Stimulated activated CD4-positive, alpha-beta T cell treated with anti-CD3 and anti-CD28 coated beads, Interleukin-4, amount 100 ng/mL, for 24 hours (primary cell): ENCODE data around the gene RABL3.
"Not testable (repeated sequence)": the region's sequence is repeated elsewhere in the genome, so short reads cannot be mapped to it uniquely, and the experiment has no call there.

ENCODE experiments used
- DNase-seq: peaks from one replicate; pipeline ENCODE4 v3.0.0-alpha.2; 2020

RABL3 gene

DNA sequence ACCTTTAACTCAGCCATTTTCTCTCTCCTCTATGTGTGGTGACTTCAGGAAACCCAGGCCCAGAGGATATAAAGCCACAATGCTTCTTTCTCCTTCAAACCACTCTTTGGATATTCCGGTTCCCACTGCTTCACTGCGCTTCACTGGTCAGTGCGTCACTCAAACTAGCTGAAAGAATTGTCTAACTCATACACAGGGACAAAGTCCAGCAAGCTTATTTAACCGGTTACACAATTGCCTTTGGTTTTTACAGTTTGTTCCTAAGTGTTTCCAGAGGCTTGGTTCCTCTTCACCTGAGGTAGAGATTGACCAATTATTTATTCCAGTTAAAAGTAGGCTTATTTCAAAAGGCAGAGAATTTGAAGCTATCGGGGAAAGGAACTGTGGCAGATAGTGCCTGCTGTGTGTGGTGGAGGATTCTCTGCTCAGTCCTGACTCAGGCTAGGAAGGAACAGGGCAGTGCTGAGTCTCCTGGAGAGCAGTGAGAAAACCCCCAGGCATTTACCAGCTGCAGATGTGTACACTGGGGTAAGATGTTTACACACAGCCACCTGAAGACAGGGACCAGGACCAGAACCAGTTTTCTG lies 60.1 kb downstream of the RABL3 start, which contains the start of gene HGD:
Gene HGD, minus strand, starts transcription at position 145 of the 587 bp plus-strand sequence. Its CDS starts 128 bp downstream, at position 17.
- DNase-seq: no peak

DNA sequence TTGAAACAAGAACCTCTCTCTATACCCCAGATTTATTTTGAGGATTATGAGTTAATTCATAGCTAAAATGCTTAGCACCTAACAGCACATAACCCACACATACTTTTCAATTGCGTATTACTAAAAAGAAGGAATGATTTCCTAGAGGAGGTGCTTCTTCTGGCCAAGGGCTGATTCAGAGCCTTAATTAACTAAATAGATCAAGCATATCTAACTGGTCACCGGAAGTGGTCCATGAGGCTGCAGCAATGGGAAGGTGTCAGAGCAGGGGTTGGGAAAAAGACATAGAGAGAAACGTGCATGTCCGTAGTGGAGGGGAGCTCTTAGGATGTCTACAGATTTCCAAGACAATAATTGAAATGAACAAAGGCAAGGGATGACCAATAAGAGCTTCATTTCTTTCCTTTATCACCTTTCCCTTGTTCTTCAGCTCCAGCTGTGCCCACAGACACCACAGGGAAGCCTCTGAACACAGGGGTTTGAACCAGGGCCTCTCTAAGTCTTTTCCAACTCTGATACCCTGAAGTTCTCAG lies 60.7 kb downstream of the RABL3 start:
- DNase-seq: no peak

DNA sequence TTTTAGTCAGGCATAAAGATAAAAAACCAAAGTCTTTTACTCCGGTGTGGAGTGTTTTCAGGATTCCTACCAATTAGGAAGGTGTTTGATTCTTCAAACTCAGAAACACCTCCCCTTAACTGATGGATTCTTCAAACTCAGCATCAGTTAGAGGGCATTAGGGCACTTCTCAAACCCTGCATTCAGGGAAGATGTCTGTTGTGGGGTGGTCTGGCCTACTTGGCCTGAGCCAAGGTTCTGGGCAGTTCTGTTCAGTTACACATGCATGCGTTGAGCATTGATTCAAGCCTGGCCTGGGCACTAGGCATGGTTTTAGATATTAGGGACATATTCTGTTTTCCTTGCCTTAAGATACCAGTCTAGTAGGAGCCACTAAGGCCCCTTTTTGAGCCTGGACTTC lies 61.3 kb downstream of the RABL3 start:
- no peak for DNase-seq

DNA sequence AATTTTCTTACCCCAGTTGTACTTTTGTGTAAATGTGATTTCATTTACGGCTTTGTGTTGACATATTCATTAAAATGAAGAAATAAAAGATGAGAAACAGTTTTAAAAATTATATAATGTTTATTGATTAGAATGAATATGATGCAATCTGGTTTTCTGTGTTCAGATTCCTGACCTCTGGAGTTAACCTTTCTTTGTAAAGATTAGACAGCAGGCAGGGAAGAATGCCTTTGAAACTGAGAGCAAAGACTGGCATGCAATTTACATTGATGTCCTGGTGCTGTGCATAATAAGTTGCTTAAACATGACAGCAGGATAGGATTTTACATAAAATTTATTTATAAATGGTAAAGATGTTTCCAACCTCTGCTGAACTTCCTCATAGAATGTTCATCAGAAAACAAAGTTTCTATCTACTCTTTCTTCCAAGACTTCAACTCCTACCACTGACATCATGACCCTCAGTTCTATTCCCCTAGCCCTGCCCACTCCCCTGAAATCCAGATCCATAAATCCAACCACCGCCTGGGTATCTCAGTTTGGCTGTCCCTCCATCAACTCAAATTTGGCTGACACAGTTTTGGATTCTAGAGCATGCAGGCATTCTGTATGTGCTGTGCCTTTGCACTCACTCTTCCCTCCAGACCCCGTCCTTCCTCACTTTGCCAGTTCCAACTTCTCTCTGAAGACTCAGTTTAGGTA lies 62.0 kb downstream of the RABL3 start:
- DNase-seq: no peak

DNA sequence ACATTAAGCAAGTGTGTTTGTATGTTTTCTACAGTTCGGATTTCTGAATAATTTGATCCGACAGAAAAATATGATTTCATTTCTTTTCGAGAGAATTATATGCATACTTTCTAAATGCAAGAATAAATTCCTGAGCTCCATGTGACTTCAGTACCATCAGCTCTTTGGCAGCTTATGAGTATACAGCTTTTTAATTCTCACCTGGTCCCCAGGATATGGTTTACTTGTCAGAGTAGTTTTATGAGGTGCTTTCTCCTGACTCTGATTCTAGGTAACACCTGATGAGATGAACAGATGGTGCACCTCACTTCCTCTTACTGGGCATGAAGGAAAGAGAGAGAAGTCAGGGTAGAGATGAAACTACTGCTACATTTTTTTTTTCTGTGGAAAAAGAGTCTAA lies 63.3 kb downstream of the RABL3 start:
- no peak for DNase-seq

DNA sequence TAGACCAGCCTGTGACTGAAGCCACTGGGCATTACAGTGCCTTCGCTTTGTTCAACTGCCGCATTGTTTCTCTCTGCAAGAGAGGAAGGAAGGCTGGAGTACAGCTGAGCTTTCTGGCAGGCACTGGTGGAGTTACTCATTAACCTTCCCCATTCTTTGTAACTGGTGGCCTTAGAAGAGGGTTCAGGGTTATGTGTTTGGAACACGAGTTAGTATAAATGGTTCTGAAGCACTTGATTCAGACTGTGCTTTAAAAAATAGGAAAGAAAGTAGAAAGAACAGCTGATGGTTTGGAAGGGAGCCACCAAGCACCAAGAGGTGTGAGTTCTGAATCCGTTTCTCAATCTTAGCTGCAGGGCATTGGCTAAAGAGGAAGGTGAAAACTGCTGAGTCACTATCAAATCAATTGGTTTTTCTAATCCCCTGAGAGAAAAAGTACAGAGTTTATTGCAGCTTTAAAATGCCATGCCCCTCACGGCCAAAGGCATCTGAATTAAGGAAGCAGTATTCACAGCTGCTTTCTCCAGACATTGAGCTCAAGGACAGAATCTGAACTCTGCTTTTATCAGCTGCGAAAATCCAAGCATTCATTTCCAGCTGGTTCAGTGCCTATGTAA lies 63.9 kb downstream of the RABL3 start:
- DNase-seq: no peak

DNA sequence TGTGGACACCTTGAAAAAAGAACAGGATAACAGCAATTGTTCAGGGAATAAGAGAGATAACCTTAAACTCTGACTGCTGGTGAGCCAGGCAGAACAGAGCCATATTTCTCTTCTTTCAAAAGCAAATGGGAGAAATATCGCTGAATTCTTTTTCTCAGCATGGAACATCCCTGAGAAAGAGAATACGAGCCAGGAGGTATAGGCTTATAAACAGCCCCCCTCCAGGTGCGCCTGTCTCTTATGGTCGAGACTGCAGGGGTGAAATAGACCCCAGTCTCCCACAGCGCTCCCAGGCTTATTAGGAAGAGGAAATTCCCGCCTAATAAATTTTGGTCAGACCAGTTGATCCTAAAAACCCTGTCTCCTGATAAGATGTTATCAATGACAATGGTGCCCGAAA lies 65.1 kb downstream of the RABL3 start:
- not testable (repeated sequence) for DNase-seq

DNA sequence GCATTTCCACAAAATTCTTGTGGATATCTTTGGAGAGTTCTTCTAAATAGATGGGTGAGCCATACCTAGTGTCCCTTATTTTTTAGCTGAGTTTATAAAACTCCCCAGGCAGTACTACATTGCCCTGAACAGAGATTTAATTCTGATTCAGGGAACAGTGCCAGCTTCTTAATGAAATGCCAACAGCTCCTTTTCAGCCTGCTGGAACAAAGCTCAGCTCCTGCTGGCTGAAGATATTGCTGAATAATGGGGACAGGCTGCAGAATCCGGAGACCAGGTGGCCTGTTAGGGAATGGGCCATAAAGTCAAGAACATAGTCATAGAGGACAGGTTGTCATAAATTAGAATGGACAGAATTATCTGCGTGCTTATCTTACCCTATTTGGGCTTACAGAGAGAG lies 69.2 kb downstream of the RABL3 start:
- DNase-seq: no peak

DNA sequence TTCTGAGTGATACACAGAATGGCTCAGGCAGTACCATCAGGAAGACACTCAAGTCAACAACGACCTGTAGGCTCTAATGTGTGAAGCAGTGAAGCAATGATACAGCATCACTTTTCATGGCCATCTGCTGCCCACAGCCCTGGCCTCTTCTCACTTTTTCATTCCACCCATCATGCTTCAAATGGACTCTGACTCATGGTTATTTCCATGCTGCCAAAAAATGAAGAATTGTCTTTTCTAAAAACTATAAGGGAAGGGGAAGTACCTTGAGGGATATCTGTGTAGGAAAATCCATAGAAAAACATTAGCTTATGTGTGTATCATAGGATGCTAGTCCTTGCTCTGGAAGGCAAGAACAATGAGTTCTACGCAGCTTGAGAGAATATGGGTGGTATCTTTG lies 71.7 kb downstream of the RABL3 start:
- no peak for DNase-seq

DNA sequence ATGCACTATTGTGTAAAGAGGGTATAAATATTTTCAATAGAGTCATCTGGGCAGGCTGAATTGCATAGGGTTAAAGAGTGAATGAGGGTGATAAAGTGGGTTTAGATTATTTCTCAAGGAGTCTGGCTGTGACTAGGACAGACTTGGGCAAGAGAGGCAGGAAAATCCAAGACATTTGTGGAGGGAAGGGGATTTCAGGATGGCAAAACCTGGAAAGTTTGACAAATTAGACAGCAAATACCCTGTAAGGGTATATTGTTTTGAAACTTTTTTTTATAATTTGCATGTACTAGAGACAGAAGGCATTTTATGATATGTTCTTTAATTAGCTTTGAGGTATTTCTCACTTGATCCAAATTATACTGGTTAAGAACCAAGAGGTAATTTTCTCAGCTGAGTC lies 77.4 kb downstream of the RABL3 start:
- DNase-seq: no peak

DNA sequence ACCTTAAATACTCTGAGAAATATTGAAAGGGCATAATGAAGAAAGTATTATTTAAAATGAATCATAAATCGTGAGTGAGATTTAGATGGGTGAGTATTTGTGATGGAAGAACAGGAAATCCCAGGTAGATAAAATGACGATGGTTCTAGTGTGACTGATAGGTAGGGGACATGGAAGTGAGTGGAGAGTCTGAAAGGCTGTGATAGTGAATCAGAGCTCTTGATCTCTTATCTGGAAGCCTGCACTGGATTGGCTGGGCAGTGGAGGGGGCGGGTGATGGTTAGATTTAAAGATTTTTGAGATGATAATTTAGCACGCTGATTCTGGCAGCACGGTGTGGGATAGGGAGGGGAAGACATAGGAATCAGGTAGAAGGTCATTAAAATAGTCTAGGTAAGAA lies 80.4 kb downstream of the RABL3 start:
- DNase-seq: no peak

DNA sequence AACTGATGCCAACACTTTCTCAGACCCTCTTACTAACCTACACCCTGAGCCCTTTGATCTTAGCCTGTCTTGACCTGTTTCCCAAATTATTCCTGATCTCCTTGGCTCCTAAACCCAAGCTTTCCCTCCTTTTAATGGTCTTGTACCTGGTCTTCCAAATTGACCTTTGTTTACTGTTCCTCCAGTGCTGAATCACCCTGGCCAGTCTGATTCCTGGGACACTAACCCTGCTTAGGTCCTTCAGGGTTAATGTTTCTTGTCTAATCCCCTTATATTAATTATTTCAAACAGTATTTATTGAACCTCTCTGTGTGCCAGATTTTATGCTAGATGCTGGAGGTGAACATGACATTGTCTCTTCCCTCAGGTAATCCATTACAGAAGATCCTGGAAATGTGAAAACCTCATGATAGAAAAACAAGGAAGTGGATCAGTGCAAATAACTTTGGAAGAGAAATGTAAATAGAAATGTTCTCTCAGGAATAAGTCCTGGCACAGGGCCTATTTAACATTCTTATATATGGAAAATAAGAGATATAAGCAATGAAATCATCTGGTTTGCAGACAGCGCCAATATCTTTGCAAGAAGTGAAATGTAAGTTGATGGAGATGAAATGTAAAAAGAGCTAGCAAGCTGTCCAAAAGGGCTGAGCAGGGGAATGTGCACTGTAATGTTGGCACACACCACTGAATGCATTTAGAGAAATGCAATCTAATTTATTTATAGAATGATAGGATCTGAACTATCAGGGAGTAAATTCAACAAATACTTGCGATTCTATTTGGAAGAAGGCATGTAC lies 81.0 kb downstream of the RABL3 start:
- no peak for DNase-seq

DNA sequence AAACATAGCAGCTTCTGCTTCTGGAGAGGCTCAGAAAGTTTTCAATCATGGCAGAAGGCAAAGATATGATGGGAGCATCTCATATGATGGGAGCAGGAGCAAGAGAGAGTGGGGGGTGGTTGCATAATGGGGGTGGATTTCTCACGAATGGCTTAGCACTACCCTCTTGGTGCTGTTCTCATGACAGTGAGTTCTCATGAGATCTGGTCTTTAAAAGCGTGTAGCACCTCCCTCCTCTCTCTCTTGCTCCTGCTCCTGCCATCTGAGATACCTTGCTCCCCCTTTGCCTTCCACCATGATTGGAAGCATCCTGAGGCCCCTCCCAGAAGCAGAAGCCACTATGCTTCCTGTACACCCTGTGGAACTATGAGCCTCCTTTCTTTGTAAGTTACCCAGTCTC lies 82.5 kb downstream of the RABL3 start:
- no peak for DNase-seq

DNA sequence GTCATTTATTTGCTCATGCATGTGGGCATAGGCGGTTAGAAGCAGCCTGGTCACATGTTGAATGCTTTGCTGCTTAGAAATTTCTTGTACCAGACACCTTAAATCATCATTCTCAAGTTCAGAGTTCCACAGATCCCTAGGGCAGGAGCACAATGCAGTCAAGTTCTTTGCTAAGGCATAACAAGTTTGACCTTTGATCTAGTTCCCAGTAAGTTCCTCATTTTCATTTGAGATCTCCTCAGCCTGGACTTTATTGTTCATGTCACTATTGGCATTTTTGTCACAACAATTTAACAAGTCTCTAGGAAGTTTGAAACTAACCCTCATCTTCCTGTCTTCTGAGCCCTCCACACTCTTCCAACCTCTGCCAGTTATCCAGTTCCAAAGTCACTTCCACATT lies 83.0 kb downstream of the RABL3 start:
- DNase-seq: no peak

DNA sequence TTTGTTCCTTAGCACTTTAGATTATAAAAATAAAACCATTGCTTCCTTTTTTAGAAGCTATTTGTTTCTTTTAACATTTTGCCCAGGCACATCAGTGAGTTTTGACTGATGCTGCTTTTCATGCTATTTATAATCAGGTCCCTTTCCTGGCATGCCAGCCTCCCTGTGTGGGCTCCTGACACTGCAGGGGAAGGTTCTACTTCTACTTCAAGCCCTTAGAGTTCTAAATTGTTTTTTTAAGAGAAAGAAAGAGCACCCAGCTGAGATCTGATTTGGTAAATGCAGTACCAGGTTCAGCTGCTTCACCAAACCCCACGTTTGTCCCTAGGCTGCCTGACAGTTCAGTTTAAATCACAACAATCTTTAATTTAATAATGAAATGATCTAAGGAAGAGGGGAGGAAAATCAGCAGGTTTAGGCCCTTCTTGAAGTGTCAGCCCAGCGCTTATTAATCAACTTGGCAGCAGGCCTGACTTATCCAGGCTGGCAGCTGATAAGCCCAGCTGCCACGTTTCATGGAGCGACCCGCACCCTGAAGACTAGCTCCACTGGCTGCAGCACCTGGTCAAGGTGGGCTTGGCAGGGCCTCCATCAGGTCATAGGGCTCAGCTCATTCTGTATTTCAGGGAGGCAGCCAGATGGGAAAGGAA lies 89.3 kb downstream of the RABL3 start:
- no peak for DNase-seq

DNA sequence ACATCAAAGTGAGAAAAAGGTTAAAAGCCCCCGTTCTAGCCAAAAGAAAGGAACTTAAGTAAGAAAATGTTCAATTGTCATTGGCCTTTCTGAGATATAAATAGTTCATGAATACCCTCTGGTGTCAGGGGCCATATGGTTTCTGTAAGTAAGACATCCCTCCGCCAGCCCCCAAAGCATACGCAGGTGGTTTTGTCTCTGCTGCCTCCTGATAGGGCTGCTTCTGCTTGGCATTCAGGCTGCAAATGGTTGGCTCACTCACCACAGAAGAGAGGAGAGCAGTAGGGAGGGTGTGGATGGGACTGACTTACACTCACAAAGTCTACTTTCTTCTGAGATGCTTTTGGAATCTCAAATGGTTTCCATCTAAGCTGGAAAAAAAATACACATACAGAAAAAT lies 90.0 kb downstream of the RABL3 start:
- no peak for DNase-seq

DNA sequence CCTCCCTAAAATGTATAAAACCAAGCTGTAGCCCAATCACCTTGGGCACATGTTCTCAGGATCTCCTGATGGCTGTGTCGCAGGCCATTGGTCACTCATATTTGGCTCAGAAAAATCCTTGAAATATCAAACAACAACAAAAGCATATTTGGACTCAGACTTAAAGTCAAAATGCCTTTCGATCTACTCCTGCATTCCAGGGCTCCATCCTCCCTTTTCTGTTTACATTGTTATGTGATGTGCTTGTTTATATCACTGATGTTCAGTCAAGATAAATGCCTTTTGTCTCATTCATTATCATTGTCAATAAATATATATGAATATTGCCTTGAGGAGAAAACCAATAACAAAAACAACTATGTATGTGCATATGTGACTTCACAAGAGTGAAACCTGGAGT lies 92.0 kb downstream of the RABL3 start:
- DNase-seq: no peak

DNA sequence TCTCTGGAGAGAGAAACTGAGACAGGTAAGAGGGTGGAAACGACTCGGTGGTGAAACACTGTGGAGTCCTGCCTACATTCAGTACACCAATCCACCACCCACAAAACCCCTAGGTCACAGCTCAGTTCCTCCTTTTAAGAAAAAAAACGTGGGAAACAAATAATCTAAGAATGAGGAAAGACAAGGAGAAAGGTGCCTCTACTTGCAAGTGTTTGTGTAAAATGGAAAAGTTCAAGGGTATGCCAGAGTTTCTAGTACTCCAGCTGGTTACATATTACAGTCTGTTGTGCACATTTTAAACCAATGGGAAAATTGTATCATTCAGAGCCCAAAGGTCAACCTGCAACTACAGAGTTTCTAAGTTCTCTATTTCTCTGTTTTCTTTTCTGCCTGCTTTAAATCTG lies 92.5 kb downstream of the RABL3 start:
- no peak for DNase-seq

DNA sequence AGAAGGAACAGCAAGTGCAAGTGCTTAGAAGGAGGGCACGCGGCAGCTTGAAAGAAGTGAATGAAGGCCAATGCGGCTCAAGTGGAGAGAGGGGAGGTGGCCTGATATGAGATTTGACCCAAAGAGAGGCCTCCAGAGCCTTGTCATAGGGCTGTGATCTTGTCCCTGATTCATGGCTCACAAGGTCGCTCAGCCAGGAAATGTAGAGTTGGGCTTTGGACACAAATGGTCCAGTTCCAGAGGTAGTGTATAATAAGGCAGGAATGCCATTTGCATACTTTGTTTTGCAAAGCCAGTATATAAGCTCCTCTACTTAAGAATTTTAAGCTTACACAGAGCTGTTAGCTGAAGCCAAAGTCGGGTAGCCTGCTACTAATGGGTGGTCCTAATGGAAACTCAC lies 94.0 kb downstream of the RABL3 start:
- DNase-seq: no peak

DNA sequence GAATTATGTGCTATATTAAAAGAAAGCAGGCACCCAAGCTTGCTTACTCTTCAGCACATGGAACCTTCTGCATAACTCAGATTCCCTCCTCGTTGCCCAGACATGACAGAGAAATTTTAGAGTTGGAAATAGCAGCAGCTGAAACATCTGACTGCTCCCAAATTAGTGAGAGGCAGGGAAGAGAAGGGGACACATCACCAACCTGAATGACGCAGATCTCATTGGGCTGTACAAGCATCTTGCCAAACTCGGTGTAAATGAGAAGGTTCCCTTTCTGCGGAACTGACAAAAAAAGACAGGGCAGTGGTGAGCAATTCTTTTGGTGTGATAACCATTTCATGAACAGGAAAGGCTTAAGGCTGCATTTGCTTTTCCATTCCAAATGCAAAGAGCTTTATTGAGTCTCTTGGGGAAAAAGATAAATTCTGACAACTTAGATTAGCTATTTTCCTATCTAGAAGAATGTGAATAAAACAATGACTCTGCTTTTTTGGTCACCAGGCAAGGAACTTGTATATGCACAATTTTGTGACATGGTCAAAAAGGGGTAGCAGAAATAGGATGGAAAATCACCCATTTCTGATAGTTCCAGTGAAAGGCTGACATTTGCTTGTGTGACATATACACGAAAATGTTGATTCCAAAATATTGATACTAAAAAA lies 95.4 kb downstream of the RABL3 start:
- DNase-seq: no peak

DNA sequence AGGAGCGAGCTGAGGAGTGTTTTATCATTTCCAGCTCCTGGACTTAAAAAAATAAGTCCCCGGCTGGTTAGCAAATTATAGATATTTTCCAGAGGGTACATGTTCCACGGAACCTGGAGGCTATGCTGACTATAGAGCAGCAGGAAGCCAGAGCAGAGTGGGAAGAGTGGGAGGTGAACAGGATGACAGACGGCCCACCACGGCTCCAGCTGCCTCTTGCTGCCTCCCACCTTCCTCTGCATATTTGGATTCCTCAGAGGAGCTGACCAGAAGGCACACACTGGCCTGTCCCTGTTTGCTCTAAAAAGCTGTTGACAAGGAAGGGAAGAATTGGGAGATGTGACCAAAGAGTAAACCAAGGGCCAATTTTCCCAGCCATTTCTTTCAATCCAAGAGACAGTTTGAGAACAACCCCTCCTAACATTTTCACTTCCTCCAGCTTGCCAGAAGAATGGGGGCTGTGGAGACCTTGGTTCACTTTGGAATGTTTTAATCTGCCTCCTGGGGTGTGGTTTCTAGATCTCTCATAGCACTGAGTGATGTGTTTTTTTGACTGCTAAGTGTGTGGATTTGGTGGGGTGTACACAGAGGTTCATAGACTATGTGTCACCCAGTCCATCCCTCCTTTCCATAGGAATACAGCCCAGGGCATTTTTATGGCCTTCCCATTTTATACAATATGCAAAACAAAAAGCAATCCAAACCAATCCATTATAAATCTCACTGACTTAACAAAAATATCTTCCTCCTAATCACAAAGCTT lies 97.1 kb downstream of the RABL3 start:
- no peak for DNase-seq
